Measurements from ENCODE around the gene PMM2. TPM values are rescaled to one million over a fixed set of nuclear protein-coding genes. Genes with fewer than 3 reads are reported as not detected.

The PMM2 gene
- total and polyA plus RNA-seq, 2 experiments from 2014 or later, result 38.2 to 60.4 TPM

- H3K36me3 Mint-ChIP-seq (ENCODE audit: low read depth), result peaks cover 78% of the 10 kb centered on the region
- TF ChIP-seq CREB1 (CRISPR knock-in tag; IDR thresholded peaks at IDR 0.05; ENCODE audit: low read depth) (no peak), NANOG (IDR thresholded peaks at IDR 0.05; ENCODE audit: borderline replicate concordance) (no peak), STAT1 (IDR thresholded peaks at IDR 0.05; ENCODE audit: unreplicated experiment) (no peak), ZNF114 (CRISPR knock-in tag; IDR thresholded peaks at IDR 0.05) (no peak), ETS1 (IDR thresholded peaks at IDR 0.05) (no peak)
- peaks cover 77% of the 10 kb centered on the region for H3K79me2 ChIP-seq (replicated peaks; ENCODE audit: insufficient read depth)
- no peak overlapping the region for H3K4me3 Mint-ChIP-seq
- peak overlapping the region; percentile 50; the same call in 1 of the 2 replicates for H3K27ac ChIP-seq (ENCODE audit: low read depth)
- H3K4me2 ChIP-seq, result no peak overlapping the region
- no peaks in the 10 kb centered on the region for H3K9me3 Mint-ChIP-seq
- H3F3A ChIP-seq (replicated peaks; ENCODE audit: low read depth), result peaks cover 37% of the 10 kb centered on the region
- ATAC-seq, result no peak
- DNase-seq (ENCODE audit: low spot score), result no peak
- H3K4me1 Mint-ChIP-seq, result peaks cover 59% of the 10 kb centered on the region
- peaks cover 19% of the 10 kb centered on the region for H3K36me3 ChIP-seq (ENCODE audit: insufficient read depth)
- H3K27ac Mint-ChIP-seq, result peak overlapping the region; percentile 78
- no peak overlapping the region for H3K4me3 ChIP-seq
- peaks cover 26% of the 10 kb centered on the region for H3K27me3 Mint-ChIP-seq (ENCODE audit: insufficient read depth, low read depth, poor library complexity)
- H4K20me1 ChIP-seq (replicated peaks; ENCODE audit: insufficient read depth), result peaks cover 69% of the 10 kb centered on the region
- H3K4me1 ChIP-seq (ENCODE audit: insufficient read depth), result peaks cover 40% of the 10 kb centered on the region
- H3K9me2 ChIP-seq (ENCODE audit: insufficient read depth), result no peaks in the 10 kb centered on the region
- no peaks in the 10 kb centered on the region for H3K27me3 ChIP-seq (ENCODE audit: insufficient read depth)
- no peak overlapping the region for H2AFZ ChIP-seq
These were observed 62.6 kb downstream of the PMM2 start for GRCh38 chr16:8859913-8860881.

DNA sequence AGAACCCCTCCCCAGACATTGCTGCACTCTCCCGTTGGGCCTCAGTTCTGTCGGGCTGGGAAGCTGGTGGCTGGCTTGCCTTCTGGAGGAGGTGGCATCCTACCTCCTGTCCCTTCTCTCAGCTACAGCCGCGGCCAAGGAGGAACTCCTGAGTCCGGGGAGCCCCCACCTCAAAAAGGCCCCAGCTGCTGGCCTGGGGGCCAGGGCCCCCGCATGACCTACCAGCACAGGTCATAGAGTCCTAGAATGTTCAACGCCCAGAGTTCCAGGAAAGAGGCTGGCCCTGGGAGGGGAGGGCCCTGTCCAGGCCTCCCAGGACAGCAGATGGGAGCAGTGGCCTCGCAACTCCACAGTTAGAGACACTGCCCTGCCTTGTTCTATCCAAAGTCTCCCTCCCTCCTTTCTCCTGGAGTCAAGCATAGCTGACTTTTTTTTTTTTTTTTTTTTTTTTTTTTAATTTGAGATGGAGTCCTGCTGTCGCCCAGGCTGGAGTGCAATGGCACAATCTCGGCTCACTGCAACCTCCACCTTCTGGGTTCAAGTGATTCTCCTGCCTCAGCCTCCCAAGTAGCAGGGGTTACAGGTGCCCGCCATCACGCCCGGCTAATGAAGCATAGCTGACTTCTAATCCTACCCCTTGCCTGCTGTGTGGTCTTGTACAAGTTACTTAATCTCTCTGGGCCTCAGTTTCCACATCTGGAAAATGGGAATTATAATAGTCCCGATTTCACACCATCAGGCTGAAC lies 64.1 kb downstream of the PMM2 start:
- H3K27me3 ChIP-seq (ENCODE audit: insufficient read depth), result no peaks in the 10 kb centered on the region
- ATAC-seq, result no peak
- peak overlapping the region; percentile 23; the same call in 1 of the 2 replicates for H3K27ac Mint-ChIP-seq
- DNase-seq (ENCODE audit: low spot score), result no peak
- no peak overlapping the region for H2AFZ ChIP-seq
- no peaks in the 10 kb centered on the region for H3K9me2 ChIP-seq (ENCODE audit: insufficient read depth)
- H3K27ac ChIP-seq (ENCODE audit: low read depth), result no peak overlapping the region
- H3K4me3 ChIP-seq, result no peak overlapping the region
- peaks cover 32% of the 10 kb centered on the region for H3K27me3 Mint-ChIP-seq (ENCODE audit: insufficient read depth, low read depth, poor library complexity)
- peaks cover 6% of the 10 kb centered on the region; the same call in 1 of the 2 replicates for H3K36me3 ChIP-seq (ENCODE audit: insufficient read depth)
- H3K4me2 ChIP-seq, result peak overlapping the region; percentile 38; the same call in 1 of the 2 replicates
- peaks cover 78% of the 10 kb centered on the region for H4K20me1 ChIP-seq (replicated peaks; ENCODE audit: insufficient read depth)
- H3F3A ChIP-seq (replicated peaks; ENCODE audit: low read depth), result peaks cover 38% of the 10 kb centered on the region
- H3K79me2 ChIP-seq (replicated peaks; ENCODE audit: insufficient read depth), result peaks cover 87% of the 10 kb centered on the region
- H3K36me3 Mint-ChIP-seq (ENCODE audit: low read depth), result peaks cover 68% of the 10 kb centered on the region
- H3K4me1 ChIP-seq (ENCODE audit: insufficient read depth), result peaks cover 50% of the 10 kb centered on the region
- H3K9me3 Mint-ChIP-seq, result no peaks in the 10 kb centered on the region
- H3K4me3 Mint-ChIP-seq, result no peak overlapping the region
- peaks cover 61% of the 10 kb centered on the region for H3K4me1 Mint-ChIP-seq
- TF ChIP-seq POLR2AphosphoS5 (IDR thresholded peaks at IDR 0.05; ENCODE audit: low read depth), result no peak
- TF ChIP-seq, protein P1, sequence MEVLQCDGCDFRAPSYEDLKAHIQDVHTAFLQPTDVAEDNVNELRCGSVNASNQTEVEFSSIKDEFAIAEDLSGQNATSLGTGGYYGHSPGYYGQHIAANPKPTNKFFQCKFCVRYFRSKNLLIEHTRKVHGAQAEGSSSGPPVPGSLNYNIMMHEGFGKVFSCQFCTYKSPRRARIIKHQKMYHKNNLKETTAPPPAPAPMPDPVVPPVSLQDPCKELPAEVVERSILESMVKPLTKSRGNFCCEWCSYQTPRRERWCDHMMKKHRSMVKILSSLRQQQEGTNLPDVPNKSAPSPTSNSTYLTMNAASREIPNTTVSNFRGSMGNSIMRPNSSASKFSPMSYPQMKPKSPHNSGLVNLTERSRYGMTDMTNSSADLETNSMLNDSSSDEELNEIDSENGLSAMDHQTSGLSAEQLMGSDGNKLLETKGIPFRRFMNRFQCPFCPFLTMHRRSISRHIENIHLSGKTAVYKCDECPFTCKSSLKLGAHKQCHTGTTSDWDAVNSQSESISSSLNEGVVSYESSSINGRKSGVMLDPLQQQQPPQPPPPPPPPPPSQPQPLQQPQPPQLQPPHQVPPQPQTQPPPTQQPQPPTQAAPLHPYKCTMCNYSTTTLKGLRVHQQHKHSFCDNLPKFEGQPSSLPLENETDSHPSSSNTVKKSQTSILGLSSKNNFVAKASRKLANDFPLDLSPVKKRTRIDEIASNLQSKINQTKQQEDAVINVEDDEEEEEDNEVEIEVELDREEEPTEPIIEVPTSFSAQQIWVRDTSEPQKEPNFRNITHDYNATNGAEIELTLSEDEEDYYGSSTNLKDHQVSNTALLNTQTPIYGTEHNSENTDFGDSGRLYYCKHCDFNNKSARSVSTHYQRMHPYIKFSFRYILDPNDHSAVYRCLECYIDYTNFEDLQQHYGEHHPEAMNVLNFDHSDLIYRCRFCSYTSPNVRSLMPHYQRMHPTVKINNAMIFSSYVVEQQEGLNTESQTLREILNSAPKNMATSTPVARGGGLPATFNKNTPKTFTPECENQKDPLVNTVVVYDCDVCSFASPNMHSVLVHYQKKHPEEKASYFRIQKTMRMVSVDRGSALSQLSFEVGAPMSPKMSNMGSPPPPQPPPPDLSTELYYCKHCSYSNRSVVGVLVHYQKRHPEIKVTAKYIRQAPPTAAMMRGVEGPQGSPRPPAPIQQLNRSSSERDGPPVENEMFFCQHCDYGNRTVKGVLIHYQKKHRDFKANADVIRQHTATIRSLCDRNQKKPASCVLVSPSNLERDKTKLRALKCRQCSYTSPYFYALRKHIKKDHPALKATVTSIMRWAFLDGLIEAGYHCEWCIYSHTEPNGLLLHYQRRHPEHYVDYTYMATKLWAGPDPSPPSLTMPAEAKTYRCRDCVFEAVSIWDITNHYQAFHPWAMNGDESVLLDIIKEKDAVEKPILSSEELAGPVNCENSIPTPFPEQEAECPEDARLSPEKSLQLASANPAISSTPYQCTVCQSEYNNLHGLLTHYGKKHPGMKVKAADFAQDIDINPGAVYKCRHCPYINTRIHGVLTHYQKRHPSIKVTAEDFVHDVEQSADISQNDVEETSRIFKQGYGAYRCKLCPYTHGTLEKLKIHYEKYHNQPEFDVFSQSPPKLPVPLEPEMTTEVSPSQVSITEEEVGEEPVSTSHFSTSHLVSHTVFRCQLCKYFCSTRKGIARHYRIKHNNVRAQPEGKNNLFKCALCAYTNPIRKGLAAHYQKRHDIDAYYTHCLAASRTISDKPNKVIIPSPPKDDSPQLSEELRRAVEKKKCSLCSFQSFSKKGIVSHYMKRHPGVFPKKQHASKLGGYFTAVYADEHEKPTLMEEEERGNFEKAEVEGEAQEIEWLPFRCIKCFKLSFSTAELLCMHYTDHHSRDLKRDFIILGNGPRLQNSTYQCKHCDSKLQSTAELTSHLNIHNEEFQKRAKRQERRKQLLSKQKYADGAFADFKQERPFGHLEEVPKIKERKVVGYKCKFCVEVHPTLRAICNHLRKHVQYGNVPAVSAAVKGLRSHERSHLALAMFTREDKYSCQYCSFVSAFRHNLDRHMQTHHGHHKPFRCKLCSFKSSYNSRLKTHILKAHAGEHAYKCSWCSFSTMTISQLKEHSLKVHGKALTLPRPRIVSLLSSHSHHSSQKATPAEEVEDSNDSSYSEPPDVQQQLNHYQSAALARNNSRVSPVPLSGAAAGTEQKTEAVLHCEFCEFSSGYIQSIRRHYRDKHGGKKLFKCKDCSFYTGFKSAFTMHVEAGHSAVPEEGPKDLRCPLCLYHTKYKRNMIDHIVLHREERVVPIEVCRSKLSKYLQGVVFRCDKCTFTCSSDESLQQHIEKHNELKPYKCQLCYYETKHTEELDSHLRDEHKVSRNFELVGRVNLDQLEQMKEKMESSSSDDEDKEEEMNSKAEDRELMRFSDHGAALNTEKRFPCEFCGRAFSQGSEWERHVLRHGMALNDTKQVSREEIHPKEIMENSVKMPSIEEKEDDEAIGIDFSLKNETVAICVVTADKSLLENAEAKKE (CRISPR knock-in tag; IDR thresholded peaks at IDR 0.05), result no peak
- TF ChIP-seq EZH2phosphoT487 (IDR thresholded peaks at IDR 0.05; ENCODE audit: unreplicated experiment), result no peak
- TF ChIP-seq EZH2 (IDR thresholded peaks at IDR 0.05; ENCODE audit: low read depth, unreplicated experiment), result no peak
- TF ChIP-seq ZNF331 (CRISPR knock-in tag; IDR thresholded peaks at IDR 0.05; ENCODE audit: low read depth), result no peak
- no peak for TF ChIP-seq JUNB (IDR thresholded peaks at IDR 0.05; ENCODE audit: unreplicated experiment)
- no peak for TF ChIP-seq ZNF114 (CRISPR knock-in tag; IDR thresholded peaks at IDR 0.05)
- no peak for TF ChIP-seq ETS1 (IDR thresholded peaks at IDR 0.05)
